ES-I3 (cell line): ENCODE measurements around the gene SAP25.
A peak's percentile ranks its signal among the peaks of the same experiment; 100 is the strongest.

ENCODE experiments used
- H3K36me3 ChIP-seq: 2 replicates; pipeline ENCODE4 v1.6.1; 2013; ENCODE audit warnings: mild to moderate bottlenecking, low read length, control low read depth, moderate library complexity; ENCODE audit not compliant: insufficient read depth
- H3K4me1 ChIP-seq: 2 replicates; pipeline ENCODE4 v1.6.1; 2013; ENCODE audit warnings: mild to moderate bottlenecking, control low read depth, low read length; ENCODE audit not compliant: insufficient read depth
- H3K9ac ChIP-seq: 2 replicates; pipeline ENCODE4 v1.6.1; 2013; ENCODE audit warnings: low read depth, mild to moderate bottlenecking, low read length, moderate library complexity
- H3K9me3 ChIP-seq: 2 replicates; pipeline ENCODE4 v1.6.1; 2013; ENCODE audit warnings: mild to moderate bottlenecking, low read length, moderate library complexity; ENCODE audit not compliant: control insufficient read depth, insufficient read depth

The SAP25 gene

DNA sequence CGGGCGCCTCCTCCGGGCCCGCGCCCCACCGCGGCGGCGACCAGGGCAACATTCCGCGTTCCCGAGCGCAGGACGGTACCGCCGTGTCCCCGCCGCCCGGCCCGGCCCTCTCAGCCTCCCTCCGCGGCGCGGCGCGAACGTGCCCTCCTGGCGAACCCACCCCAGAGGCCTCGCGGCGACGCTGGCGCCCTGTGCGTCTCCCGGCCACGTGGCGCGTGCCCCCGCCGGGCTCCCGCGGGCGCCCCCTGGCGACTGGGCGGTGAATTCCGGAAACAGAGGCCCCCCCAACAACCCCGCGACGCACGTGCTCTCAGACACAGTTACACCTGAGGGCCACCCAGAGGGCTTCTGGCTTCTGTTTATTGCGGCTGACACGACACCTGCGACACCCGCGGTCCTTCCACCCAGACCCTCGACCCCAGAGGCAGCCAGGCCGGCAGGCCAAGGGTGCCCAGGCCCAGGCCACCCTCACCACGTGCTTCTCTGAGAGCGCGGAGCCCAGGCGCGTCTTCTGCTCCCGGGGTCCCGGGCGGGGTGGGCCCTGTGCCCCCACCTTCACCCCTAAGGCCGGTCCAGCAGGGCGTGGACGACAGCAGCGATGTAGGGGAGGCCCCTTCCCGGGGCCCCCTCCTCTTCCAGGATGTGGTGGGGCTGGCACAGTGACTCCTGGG, at the start of gene SAP25:
SAP25 (minus strand) TSS at position 210 of the 671 bp plus-strand sequence; CDS start at position 52, 158 bp downstream.
- Histone ChIP-seq H3K9me3 (no peaks in the 10 kb centered on the region), H3K36me3 (no peaks in the 10 kb centered on the region), H3K4me1 (peaks cover 15% of the 10 kb centered on the region; the same call in 1 of the 2 replicates), H3K9ac (no peak within 1 kb of the TSS)

DNA sequence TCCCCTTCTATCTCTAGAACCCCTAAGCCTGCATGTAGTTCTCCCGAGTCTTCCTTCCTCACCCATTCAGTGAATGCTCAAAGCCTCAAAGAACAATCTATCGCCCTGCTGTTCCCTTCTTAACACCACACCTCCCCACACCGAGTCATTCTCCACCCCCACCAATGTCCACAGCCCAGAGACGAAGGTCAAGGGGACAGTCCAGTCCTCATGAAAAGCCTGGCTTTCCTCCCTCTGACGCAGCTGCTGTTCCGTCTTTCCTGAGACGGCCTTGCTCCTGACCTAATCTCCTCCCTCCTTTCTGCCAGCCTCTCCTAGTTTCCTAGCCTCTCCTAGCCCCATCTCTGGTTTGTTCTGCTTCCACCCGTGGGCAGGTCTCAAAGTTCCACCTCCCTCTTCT, 47.9 kb upstream of the SAP25 start:
- Histone ChIP-seq H3K4me1 (no peaks in the 10 kb centered on the region), H3K9me3 (no peaks in the 10 kb centered on the region), H3K9ac (no peak overlapping the region), H3K36me3 (no peaks in the 10 kb centered on the region)

DNA sequence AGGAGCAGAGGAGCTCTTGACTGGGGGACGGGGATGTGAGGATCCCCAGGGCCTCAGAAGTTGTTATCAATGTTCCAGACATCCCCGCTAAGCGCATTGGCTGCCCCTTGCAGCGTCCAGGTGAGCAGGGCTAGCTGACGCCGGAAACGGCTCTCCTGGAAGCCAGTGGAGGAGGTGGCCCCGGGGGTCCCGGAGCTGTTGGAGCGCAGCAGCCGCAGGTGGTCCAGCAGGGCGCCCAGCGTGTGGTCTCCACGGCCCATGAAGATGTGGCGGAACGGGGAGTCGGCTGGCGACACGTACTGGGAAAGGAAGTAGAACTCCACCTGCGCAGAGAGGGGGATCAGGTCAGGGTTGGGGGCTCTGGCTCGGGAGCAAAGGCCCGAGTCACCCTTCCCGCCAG, 47.1 kb upstream of the SAP25 start:
- Histone ChIP-seq H3K9ac (no peak overlapping the region), H3K4me1 (no peaks in the 10 kb centered on the region), H3K36me3 (no peaks in the 10 kb centered on the region), H3K9me3 (no peaks in the 10 kb centered on the region)

DNA sequence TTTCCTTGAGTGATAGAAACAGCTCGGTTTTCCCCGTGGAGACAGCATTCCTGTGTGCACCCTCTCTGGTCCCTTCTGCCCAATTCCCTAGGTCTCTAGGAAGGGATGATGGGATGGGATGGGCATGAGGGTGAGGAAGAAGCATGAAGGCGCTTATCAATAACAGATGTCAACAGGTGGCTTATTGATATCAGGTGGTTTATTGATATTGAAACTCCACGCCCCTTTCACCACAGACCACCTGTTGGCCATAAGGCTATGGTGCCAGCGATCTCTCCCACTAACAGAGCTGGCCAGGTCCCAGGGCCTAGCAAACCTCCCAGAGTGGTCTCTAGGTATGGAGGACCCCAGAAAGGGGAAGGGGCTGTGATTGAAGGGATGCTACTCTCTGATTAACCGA, 46.5 kb upstream of the SAP25 start:
- H3K9ac ChIP-seq: no peak overlapping the region
- H3K9me3 ChIP-seq: no peaks in the 10 kb centered on the region
- no peaks in the 10 kb centered on the region for H3K36me3 ChIP-seq
- no peaks in the 10 kb centered on the region for H3K4me1 ChIP-seq

DNA sequence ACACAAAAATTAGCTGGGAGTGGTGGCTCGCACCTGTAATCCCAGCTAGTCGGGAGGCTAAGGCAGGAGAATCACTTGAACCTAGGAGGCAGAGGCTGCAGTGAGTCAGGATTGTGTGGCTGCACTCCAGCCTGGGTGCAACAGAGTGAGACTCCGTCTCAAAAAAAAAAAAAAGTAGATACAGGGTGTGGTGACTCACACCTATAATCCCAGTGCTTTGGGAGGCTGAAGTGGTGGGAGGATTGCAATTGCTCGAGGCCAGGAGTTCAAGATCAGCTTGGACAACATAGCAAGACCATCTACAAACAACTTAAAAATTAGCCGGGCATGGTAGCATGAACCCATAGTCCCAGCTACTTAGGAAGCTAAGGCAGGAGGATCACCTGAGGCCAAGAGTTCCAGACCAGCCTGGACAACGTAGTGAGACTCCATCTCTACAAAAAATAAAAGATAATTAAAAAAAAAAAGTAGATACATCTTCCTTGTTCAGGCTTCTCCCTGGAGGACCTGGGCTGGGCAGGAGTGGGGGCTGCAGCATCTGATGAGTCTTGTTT, 40.7 kb upstream of the SAP25 start:
- no peaks in the 10 kb centered on the region for H3K4me1 ChIP-seq
- no peak overlapping the region for H3K9ac ChIP-seq
- H3K36me3 ChIP-seq: no peaks in the 10 kb centered on the region
- no peaks in the 10 kb centered on the region for H3K9me3 ChIP-seq

DNA sequence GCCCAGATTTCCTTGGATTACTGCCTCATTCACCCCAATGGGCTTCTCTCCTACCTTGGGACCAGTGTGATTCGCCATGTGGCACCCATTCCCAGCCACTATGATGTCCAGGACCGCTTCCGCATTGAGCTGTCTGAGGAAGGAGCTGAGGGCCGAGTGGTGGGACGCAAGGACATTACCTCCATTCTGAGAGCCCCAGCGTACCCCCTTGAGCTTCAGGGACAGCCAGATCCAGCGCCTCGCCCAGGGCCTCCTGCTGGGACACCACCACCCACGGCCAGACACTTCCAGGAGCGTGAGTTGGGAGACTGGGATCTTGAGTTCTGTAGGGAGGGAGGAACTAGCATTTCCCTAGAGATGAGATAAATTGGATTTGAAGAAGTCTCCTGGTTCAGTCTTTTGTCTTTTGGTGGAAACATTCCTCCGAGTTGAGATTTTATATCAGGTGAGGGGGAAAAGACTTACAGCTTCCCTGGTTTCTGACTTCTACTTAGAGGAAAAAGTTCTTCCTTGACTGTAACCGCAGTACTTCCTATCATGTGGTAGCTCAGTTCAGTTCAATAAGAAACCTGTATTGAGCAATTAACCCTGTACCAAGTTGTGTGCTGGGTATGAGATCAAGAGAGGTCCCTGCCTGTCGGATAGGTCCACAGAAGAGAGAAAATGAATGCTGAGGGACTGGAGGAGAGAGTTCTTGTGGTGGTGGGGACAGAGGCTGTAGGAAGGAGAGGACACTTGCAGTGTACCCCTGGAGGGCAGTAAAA, 39.9 kb upstream of the SAP25 start:
- H3K4me1 ChIP-seq: no peaks in the 10 kb centered on the region
- no peaks in the 10 kb centered on the region for H3K36me3 ChIP-seq
- peak overlapping the region; percentile 90; the same call in 1 of the 2 replicates for H3K9ac ChIP-seq
- no peaks in the 10 kb centered on the region for H3K9me3 ChIP-seq

DNA sequence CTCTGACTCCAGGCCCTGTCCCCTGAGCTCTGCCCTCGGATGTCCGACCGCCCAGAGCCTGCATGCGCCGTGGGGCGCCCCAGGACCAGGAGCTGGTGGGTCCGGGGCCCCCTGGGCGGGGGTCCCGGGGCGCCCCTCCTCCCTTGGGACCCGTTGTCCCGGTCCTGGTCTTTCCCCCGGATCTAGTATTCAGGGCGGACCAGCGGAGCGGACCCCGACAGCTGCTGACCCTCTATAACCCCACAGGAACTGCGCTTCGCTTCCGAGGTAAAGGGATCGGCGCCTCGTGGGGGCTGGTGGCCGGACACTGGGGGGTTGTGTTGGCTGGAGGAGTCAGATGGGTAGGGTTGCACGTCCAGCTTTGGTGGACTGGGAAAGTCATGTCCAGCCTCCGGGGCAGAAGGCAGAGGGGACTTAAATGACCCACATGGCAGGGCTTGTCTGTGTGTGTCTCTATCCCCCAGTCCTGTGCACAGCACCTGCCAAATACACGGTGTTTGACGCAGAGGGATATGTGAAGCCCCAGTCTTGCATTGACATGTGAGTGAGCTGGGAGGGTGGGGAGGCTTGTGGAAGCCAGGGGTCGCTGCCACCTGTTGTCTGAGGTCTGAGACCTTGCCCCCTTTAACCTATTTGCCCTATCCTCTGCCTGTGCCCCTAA, 39.2 kb upstream of the SAP25 start:
- H3K36me3 ChIP-seq: no peaks in the 10 kb centered on the region
- H3K9ac ChIP-seq: peak overlapping the region; percentile 90
- no peaks in the 10 kb centered on the region for H3K9me3 ChIP-seq
- H3K4me1 ChIP-seq: no peaks in the 10 kb centered on the region

DNA sequence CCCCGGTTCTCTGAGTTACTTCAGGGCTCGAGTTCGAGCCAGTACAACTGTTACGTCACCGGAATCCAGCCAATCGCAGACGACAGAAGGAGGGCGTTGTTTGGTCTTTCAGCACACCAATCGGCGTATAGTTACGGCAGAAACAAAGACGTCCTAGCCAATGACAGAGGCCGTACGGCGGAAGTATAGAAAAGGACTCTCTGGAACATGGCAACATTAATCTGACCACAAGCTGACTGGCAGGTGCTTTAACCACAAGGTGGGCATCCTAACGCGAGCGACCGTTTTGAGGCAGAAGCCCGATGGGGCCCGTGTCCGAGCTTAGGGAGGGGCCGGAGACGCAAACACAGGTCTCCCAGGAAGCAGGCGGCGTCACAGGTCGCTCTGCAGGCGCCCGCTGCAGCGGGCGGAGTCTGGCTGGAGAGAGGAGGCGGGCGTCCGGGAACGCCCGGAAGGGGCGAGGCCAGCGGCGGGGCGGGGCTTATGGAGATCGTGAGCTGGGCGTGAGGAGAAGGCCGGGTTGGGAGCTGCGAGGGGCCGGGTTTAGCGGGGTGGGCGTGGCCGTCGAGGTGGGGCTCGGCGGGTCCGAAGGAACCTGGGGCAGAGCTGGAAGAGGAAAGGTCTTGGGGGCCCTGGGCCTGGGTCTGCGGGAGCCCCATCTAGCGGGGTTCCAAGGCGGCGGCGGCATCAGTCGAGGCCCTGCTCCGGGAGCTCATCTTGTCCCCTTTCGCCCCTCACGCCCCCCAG, 38.5 kb upstream of the SAP25 start, which contains the start of gene MOSPD3:
MOSPD3 (plus strand) TSS at position 558 of the 747 bp plus-strand sequence. CDS start 252 bp downstream, outside the sequence.
- H3K9me3 ChIP-seq: no peaks in the 10 kb centered on the region
- no peaks in the 10 kb centered on the region for H3K4me1 ChIP-seq
- no peaks in the 10 kb centered on the region for H3K36me3 ChIP-seq
- peak within 1 kb of the TSS; percentile 90 for H3K9ac ChIP-seq

DNA sequence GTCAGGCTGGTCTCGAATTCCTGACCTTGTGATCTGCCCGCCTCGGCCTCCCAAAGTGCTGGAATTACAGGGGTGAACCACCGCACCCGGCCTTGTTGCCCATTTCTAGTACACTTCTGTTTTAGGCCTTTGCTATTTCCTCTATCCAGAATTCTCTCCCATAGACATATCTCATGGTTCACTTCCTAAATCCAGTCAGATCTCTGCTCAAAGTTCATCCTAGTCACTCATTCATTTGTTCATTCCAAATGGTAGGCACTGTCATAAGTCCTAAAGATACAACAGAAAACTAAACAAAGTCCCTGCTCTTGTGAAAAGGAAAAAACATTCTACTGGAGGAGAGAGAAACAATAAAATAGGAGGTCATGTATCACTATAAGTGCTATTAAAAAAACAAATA, 36.3 kb upstream of the SAP25 start:
- Histone ChIP-seq H3K4me1 (no peaks in the 10 kb centered on the region; the same call in 1 of the 2 replicates), H3K36me3 (no peaks in the 10 kb centered on the region), H3K9me3 (no peaks in the 10 kb centered on the region)

DNA sequence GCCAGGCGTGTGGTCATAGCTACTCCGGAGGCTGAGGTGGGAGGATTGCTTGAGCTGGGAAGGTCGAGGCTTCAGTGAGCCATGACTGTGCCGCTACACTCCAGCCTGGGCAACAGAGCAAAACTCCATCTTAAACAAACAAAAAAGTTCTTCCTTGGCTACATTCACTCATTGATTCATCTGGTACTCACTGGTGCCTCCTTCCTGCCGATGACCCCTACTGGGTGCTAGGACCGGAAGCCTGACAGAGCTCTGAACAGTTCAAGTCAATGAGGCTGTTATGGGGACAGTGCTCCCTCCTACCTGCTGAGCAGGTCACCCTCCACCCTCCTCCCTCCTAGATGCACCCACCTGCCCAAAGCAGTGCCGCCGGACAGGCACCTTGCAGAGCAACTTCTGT, 33.4 kb upstream of the SAP25 start:
- Histone ChIP-seq H3K9ac (no peak overlapping the region), H3K4me1 (peaks cover 3% of the 10 kb centered on the region; the same call in 1 of the 2 replicates), H3K36me3 (no peaks in the 10 kb centered on the region), H3K9me3 (no peaks in the 10 kb centered on the region)

More for the DNA sequence above, 36.3 kb upstream of the SAP25 start:
- no peak overlapping the region for H3K9ac ChIP-seq

DNA sequence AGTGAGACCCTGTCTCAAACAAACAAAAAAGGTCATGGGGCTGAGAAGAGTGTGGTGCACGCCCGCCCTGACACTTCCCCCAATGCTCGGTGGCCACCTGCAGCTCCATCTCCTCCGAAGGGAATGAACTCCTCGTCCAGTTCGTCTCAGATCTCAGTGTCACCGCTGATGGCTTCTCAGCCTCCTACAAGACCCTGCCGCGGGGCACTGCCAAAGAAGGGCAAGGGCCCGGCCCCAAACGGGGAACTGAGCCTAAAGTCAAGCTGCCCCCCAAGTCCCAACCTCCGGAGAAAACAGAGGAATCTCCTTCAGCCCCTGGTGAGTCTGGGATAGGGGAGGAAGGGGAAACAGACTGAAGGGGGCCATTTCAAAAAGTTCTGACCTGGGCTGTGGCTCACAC, 32.6 kb upstream of the SAP25 start:
- Histone ChIP-seq H3K4me1 (peaks cover 10% of the 10 kb centered on the region; the same call in 1 of the 2 replicates), H3K9ac (no peak overlapping the region), H3K9me3 (no peaks in the 10 kb centered on the region), H3K36me3 (no peaks in the 10 kb centered on the region)

DNA sequence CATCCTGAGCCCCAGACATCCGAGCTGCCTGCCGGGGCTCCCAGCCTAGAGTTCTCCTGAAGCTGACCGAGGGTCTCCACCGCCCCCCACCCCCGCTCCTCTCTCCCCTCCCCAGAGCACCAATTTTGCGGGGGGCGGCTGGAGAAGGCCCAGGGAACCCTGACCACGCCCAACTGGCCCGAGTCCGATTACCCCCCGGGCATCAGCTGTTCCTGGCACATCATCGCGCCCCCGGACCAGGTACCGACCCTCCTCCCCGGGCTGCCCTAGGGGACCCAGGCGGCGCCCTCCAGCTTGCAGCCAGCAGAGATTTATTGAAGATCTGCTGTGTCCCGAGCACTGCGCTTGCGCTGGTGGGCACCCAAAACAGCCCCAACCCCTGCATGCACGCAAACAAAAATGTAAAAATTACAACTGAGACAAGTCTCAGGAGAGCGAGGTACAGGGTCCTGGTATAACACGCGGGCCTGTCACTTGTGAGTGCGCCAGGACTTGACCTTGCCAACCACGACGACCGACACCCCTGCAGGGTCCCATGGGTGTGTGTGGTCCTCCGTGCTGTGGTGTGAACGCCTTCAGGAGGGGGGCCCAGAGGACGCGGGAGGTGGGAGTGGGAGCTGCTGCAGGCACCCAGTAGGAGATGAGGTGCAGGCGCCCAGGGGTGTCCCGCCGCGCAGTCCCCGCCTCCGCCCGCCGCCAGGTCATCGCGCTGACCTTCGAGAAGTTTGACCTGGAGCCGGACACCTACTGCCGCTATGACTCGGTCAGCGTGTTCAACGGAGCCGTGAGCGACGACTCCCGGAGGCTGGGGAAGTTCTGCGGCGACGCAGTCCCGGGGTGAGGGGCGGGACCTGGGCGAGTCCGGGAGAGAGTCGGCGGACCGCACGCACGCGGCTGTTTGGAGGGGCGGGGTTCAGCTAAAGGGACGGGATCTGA, 31.5 kb upstream of the SAP25 start:
- Histone ChIP-seq H3K9me3 (no peaks in the 10 kb centered on the region), H3K36me3 (no peaks in the 10 kb centered on the region), H3K9ac (peak overlapping the region; percentile 67), H3K4me1 (peaks cover 10% of the 10 kb centered on the region; the same call in 1 of the 2 replicates)
